ENCODE results near the gene FOXO4. TPM values are rescaled to one million over a fixed set of nuclear protein-coding genes. Genes with fewer than 3 reads are reported as not detected.

The FOXO4 gene
- total RNA-seq, 1 experiment from 2014 or later, result 17.7 TPM

DNA sequence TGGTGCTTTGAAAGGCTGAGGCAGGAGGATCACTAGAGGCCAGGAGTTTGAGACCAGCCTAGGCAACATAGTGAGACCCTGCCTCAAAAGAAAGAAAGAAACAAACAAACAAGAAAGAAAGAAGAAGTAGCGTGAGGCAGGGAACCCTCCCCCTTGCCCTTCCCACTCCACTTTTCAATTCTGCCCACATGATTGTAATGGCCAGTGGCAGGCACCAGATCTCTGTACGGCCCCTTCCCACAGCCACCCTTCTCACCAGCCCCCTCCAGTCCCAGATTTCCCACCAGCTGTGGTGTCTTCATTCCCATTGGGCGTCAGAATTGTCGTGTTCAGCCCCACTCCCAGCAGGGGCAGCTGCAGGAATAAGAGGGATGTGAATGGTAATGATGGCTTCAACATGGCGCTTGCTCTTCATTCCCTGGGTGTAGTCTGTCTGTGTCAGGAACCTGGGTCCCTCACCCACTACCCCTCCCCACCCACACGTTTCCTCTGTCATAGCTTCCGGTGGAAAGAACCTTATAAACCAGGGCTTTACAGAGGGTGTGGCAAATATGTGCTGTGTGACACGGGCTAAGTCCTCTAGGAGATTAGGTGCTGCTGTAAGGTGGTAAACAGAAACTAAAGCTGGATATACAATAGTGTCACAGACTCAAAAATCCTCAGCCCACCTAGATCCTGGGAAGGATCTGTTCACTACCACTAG lies 15.6 kb downstream of the FOXO4 start, which contains the start of gene IL2RG:
Gene IL2RG (minus strand): TSS at position 437 of the 703 bp plus-strand sequence. CDS start 38 bp downstream, at position 399.
- H3K4me1 Mint-ChIP-seq, result peaks cover 2 to 16% of the 10 kb centered on the region in 2 experiments; a peak in 3 of 4 replicates
- no peaks in the 10 kb centered on the region for H3K79me2 ChIP-seq (ENCODE audit: insufficient read depth, low read length)
- H3K23ac ChIP-seq (ENCODE audit: insufficient read length, low read depth, low read length), result no peak within 1 kb of the TSS
- no peak within 1 kb of the TSS for H2AFZ ChIP-seq (ENCODE audit: low read length)
- no peak within 1 kb of the TSS for H2BK20ac ChIP-seq (ENCODE audit: low read depth, low read length, poor library complexity, severe bottlenecking)
- H3K23me2 ChIP-seq (ENCODE audit: insufficient read length, low read depth, low read length, poor library complexity, severe bottlenecking), result no peaks in the 10 kb centered on the region
- peaks cover 24% of the 10 kb centered on the region for H3K9me3 ChIP-seq (ENCODE audit: control insufficient read depth, low read depth, low read length)
- DNase-seq, result no peak
- H3K18ac ChIP-seq (ENCODE audit: insufficient read length, low read depth, low read length), result no peak within 1 kb of the TSS
- H4K8ac ChIP-seq (replicated peaks; ENCODE audit: insufficient read length, low read depth, low read length), result no peak within 1 kb of the TSS
- no peak within 1 kb of the TSS for H4K5ac ChIP-seq (ENCODE audit: insufficient read length, low read depth, low read length)
- no peak within 1 kb of the TSS for H3K27ac ChIP-seq (ENCODE audit: insufficient read length, low read depth, low read length)
- no peak within 1 kb of the TSS for H2BK5ac ChIP-seq (ENCODE audit: insufficient read length, low read length)
- H3K4me2 ChIP-seq (ENCODE audit: insufficient read depth, insufficient read length, low read length), result no peak within 1 kb of the TSS
- no peaks in the 10 kb centered on the region for H3K27me3 ChIP-seq (ENCODE audit: insufficient read depth, low read length)
- H2BK15ac ChIP-seq (ENCODE audit: low read depth, low read length), result no peak within 1 kb of the TSS
- no peak within 1 kb of the TSS for H3K9ac ChIP-seq (ENCODE audit: extremely low read depth, insufficient read length, low read length)
- TF ChIP-seq, protein P1, sequence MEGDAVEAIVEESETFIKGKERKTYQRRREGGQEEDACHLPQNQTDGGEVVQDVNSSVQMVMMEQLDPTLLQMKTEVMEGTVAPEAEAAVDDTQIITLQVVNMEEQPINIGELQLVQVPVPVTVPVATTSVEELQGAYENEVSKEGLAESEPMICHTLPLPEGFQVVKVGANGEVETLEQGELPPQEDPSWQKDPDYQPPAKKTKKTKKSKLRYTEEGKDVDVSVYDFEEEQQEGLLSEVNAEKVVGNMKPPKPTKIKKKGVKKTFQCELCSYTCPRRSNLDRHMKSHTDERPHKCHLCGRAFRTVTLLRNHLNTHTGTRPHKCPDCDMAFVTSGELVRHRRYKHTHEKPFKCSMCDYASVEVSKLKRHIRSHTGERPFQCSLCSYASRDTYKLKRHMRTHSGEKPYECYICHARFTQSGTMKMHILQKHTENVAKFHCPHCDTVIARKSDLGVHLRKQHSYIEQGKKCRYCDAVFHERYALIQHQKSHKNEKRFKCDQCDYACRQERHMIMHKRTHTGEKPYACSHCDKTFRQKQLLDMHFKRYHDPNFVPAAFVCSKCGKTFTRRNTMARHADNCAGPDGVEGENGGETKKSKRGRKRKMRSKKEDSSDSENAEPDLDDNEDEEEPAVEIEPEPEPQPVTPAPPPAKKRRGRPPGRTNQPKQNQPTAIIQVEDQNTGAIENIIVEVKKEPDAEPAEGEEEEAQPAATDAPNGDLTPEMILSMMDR (conservative IDR thresholded peaks at IDR 0.05), result no peak
- H2BK12ac ChIP-seq (ENCODE audit: insufficient read length, low read depth, low read length), result no peak within 1 kb of the TSS
- H3K27me3 Mint-ChIP-seq (ENCODE audit: low read depth), result peaks cover 83% of the 10 kb centered on the region
- H4K20me1 ChIP-seq (ENCODE audit: control insufficient read depth, insufficient read depth, insufficient read length), result no peaks in the 10 kb centered on the region
- H3K4me3 Mint-ChIP-seq, result no peak within 1 kb of the TSS; a peak in 1 of 5 replicates
- H3K4me1 ChIP-seq (ENCODE audit: insufficient read depth, low read length), result no peaks in the 10 kb centered on the region
- no peak within 1 kb of the TSS for H3K14ac ChIP-seq (ENCODE audit: insufficient read depth, low read length)
- no peak within 1 kb of the TSS for H2AK5ac ChIP-seq (ENCODE audit: insufficient read length, low read length)
- no peaks in the 10 kb centered on the region; a peak in 1 of 7 replicates for H3K36me3 Mint-ChIP-seq (ENCODE audit: insufficient read depth in 1 of 3, low read depth in 3 of 3)
- no peak within 1 kb of the TSS for H3K56ac ChIP-seq (ENCODE audit: insufficient read length, low read depth, low read length)
- H3K79me1 ChIP-seq (ENCODE audit: insufficient read depth, low read depth, low read length, poor library complexity, severe bottlenecking), result no peaks in the 10 kb centered on the region
- no peak within 1 kb of the TSS for H3K4ac ChIP-seq (ENCODE audit: low read depth, low read length)
- H2BK120ac ChIP-seq (ENCODE audit: low read depth, low read length, poor library complexity, severe bottlenecking), result no peak within 1 kb of the TSS
- H3K9me3 Mint-ChIP-seq, result peaks cover 67 to 72% of the 10 kb centered on the region in 2 experiments
- H3T11ph ChIP-seq (ENCODE audit: low read length), result no peak within 1 kb of the TSS
- no peak within 1 kb of the TSS for H4K91ac ChIP-seq (ENCODE audit: insufficient read length, low read depth, low read length)
- WGBS (ENCODE audit: extremely low coverage, insufficient read length, low lambda C conversion rate), result no CpG with 5 or more reads among the region's 8 CpGs
- H3K27ac Mint-ChIP-seq, result no peak within 1 kb of the TSS
